OCI-LY1 (cell line): ENCODE data around the gene DAND5.

ENCODE experiments used
- H2AFZ ChIP-seq: fragments of 200-600 bp; sonication (generic), shearing (Covaris generic); 2 replicates; pipeline ENCODE4 v1.6.0; 2014; ENCODE audit warnings: antibody characterized with exemption, mild to moderate bottlenecking, low read length
- H3F3A ChIP-seq: fragments of 200-600 bp; sonication (generic), shearing (Covaris generic); 2 replicates; pipeline ENCODE4 v1.6.0; 2014; ENCODE audit warnings: mild to moderate bottlenecking, antibody characterized with exemption, low read length, moderate library complexity; ENCODE audit not compliant: insufficient read depth
- H3K27ac ChIP-seq: fragments of 200-600 bp; sonication (generic); 2 replicates; pipeline ENCODE4 v1.5.1; 2014; ENCODE audit warnings: low read length, mixed run types, mild to moderate bottlenecking, low read depth; ENCODE audit not compliant: poor library complexity, severe bottlenecking
- H3K27me3 ChIP-seq: fragments of 200-600 bp; sonication (generic); 2 replicates; pipeline ENCODE4 v1.6.0; 2014; ENCODE audit warnings: antibody characterized with exemption, mild to moderate bottlenecking, low read length, moderate library complexity; ENCODE audit not compliant: insufficient read depth
- H3K36me3 ChIP-seq: fragments of 200-600 bp; sonication (generic); 2 replicates; pipeline ENCODE4 v1.6.1; 2014; ENCODE audit warnings: mild to moderate bottlenecking, antibody characterized with exemption, low read length, moderate library complexity, mixed read lengths; ENCODE audit not compliant: insufficient read depth
- H3K4me1 ChIP-seq: fragments of 200-600 bp; sonication (generic); 2 replicates; pipeline ENCODE4 v1.5.1; 2014; ENCODE audit warnings: mild to moderate bottlenecking, low read length, moderate library complexity; ENCODE audit not compliant: insufficient read depth, severe bottlenecking
- H3K4me2 ChIP-seq: fragments of 200-600 bp; sonication (generic), shearing (Covaris generic); 2 replicates; pipeline ENCODE4 v1.6.1; 2014; ENCODE audit warnings: low read length
- H3K4me3 ChIP-seq: fragments of 200-600 bp; sonication (generic); 2 replicates; pipeline ENCODE4 v1.5.1; 2014; ENCODE audit warnings: low read length, low read depth, mild to moderate bottlenecking, mixed read lengths; ENCODE audit not compliant: poor library complexity, severe bottlenecking
- H3K79me2 ChIP-seq: fragments of 200-600 bp; shearing (Covaris generic); 2 replicates; pipeline ENCODE4 v1.6.1; 2016; ENCODE audit warnings: mixed run types, low read length, mixed read lengths; ENCODE audit not compliant: insufficient read depth
- H3K9ac ChIP-seq: fragments of 200-600 bp; sonication (generic), shearing (Covaris generic); 2 replicates; pipeline ENCODE4 v1.6.1; 2014; ENCODE audit warnings: mild to moderate bottlenecking, low read length, mixed read lengths
- H3K9me2 ChIP-seq: fragments of 200-600 bp; sonication (generic), shearing (Covaris generic); 2 replicates; pipeline ENCODE4 v1.6.1; 2014; ENCODE audit warnings: low read depth, mild to moderate bottlenecking, low read length, mixed read lengths
- H3K9me3 ChIP-seq: fragments of 200-600 bp; shearing (Covaris generic); 2 replicates; pipeline ENCODE4 v1.6.1; 2014; ENCODE audit warnings: low read length, mixed read lengths
- H4K20me1 ChIP-seq: fragments of 200-600 bp; sonication (generic), shearing (Covaris generic); 2 replicates; pipeline ENCODE4 v1.6.0; 2016; ENCODE audit warnings: mild to moderate bottlenecking, low read length; ENCODE audit not compliant: insufficient read depth
- EZH2 ChIP-seq: fragments of 200-600 bp; sonication (generic), shearing (Covaris generic); IDR thresholded peaks from 2 replicates; pipeline ENCODE4 v1.8.0; 2017; ENCODE audit warnings: borderline replicate concordance, mixed run types, mild to moderate bottlenecking, antibody characterized with exemption, low read length, moderate library complexity, mixed read lengths
- TF ChIP-seq, protein P1 (sequence below): fragments of 200-600 bp; sonication (generic), shearing (Covaris generic); IDR thresholded peaks from 2 replicates; pipeline ENCODE4 v1.5.1; 2017; ENCODE audit warnings: mild to moderate bottlenecking, antibody characterized with exemption, low read length, moderate library complexity, mixed read lengths

DAND5 gene

DNA sequence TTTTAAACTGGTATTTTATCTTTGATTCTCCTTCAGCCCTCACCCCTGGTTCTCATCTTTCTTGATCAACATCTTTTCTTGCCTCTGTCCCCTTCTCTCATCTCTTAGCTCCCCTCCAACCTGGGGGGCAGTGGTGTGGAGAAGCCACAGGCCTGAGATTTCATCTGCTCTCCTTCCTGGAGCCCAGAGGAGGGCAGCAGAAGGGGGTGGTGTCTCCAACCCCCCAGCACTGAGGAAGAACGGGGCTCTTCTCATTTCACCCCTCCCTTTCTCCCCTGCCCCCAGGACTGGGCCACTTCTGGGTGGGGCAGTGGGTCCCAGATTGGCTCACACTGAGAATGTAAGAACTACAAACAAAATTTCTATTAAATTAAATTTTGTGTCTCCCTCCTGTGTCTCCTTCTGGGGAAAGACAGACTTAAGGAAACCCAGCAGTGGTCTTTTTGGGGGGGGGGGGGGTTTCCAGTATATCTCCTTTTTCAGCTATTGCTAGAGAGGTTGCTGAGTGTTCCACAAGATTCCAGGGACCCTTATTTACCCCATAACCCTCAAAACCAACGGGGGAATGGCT, 25.2 kb upstream of the DAND5 start:
- Histone ChIP-seq H3K36me3 (peaks cover 88% of the 10 kb centered on the region), H2AFZ (no peak overlapping the region), H4K20me1 (0 out of 2 replicates have a peak, but pooled peaks cover 3% of the 10 kb centered on the region), H3K79me2 (peaks cover 32% of the 10 kb centered on the region), H3K27ac (peak overlapping the region; percentile 78), H3K9ac (no peak overlapping the region), H3K4me1 (peaks cover 68% of the 10 kb centered on the region), H3K9me2 (no peaks in the 10 kb centered on the region), H3K9me3 (no peaks in the 10 kb centered on the region), H3F3A (peaks cover 31% of the 10 kb centered on the region), H3K4me3 (no peak overlapping the region), H3K27me3 (no peaks in the 10 kb centered on the region), H3K4me2 (peak overlapping the region; percentile 15)
- TF ChIP-seq, protein P1, sequence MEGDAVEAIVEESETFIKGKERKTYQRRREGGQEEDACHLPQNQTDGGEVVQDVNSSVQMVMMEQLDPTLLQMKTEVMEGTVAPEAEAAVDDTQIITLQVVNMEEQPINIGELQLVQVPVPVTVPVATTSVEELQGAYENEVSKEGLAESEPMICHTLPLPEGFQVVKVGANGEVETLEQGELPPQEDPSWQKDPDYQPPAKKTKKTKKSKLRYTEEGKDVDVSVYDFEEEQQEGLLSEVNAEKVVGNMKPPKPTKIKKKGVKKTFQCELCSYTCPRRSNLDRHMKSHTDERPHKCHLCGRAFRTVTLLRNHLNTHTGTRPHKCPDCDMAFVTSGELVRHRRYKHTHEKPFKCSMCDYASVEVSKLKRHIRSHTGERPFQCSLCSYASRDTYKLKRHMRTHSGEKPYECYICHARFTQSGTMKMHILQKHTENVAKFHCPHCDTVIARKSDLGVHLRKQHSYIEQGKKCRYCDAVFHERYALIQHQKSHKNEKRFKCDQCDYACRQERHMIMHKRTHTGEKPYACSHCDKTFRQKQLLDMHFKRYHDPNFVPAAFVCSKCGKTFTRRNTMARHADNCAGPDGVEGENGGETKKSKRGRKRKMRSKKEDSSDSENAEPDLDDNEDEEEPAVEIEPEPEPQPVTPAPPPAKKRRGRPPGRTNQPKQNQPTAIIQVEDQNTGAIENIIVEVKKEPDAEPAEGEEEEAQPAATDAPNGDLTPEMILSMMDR: no peak
- no peak for TF ChIP-seq EZH2

DNA sequence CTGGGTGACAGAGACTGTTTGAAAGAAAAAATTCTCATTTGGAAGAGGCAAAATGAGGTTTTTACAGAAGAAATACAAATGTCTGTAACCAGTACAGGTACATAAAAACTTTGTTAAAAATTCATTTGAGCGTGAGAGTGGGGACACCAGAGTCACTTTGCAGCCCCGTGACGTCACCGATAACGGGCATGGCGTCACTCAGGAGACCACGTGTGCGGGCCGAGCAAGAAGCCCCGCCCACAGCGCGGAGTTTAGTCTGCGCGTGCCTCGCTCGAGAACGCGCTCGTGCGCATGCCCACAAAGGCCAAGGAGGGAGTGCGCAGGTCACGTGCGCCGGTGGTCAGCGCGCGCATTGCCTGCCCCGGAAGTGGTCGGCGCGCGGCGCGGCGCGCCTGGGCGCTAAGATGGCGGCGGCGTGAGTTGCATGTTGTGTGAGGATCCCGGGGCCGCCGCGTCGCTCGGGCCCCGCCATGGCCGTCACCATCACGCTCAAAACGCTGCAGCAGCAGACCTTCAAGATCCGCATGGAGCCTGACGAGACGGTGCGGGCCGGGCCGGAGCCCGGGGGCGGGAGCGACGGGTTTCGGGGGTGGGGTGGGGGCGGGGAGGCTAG, 23.8 kb upstream of the DAND5 start, which contains the start of gene RAD23A:
Gene RAD23A, plus strand, starts transcription at position 384 of the 613 bp plus-strand sequence. Its CDS starts 87 bp downstream, at position 471.
- Histone ChIP-seq H3K27me3 (no peaks in the 10 kb centered on the region), H3K4me1 (peaks cover 55% of the 10 kb centered on the region), H3K27ac (peak within 1 kb of the TSS; percentile 78), H3K4me3 (peak within 1 kb of the TSS; percentile 97), H3K9me2 (no peaks in the 10 kb centered on the region), H3F3A (peaks cover 17% of the 10 kb centered on the region), H4K20me1 (no peaks in the 10 kb centered on the region), H2AFZ (no peak within 1 kb of the TSS), H3K9ac (peak within 1 kb of the TSS; percentile 99), H3K4me2 (peak within 1 kb of the TSS; percentile 90), H3K9me3 (no peaks in the 10 kb centered on the region), H3K79me2 (peaks cover 18% of the 10 kb centered on the region), H3K36me3 (peaks cover 87% of the 10 kb centered on the region)
- TF ChIP-seq, protein P1: no peak

DNA sequence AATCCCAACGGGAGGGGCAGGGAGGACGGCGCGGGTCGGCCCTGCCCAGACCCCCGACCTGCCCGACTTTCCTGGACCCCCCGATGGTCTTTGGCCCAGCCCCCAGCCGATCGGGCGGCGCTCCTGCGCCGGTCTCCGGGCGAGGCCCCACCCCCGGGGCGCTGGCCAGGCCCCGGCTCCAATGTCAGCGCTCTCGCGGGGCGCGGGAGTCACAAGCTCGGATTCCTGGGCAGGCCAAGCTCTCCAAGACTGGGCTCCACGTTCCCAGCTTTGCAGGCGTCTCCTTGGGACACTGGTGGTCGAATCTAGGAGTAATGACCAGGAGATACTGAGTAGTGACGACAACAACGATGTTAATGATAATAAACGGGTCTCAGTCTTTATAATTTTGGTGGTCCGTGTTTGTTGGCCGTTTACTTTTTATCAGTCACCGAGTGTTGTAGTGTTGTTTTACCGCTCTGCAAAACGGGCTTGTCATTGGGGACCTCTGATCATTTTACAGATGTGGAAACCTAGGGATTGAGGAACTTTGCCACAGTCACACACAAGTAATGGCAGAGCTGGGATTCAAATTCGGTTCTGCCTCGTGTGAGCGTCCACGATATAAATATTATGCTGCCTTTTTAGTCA, 23.2 kb upstream of the DAND5 start:
- H3K27ac ChIP-seq: peak overlapping the region; percentile 65
- no peaks in the 10 kb centered on the region for H4K20me1 ChIP-seq
- no peaks in the 10 kb centered on the region for H3K27me3 ChIP-seq
- TF ChIP-seq EZH2: no peak
- TF ChIP-seq, protein P1: no peak
- no peak overlapping the region for H2AFZ ChIP-seq
- peaks cover 18% of the 10 kb centered on the region for H3K79me2 ChIP-seq
- H3F3A ChIP-seq: peaks cover 11% of the 10 kb centered on the region
- H3K9me3 ChIP-seq: no peaks in the 10 kb centered on the region
- H3K9me2 ChIP-seq: no peaks in the 10 kb centered on the region
- peak overlapping the region; percentile 97 for H3K4me3 ChIP-seq
- H3K9ac ChIP-seq: peak overlapping the region; percentile 99
- H3K4me1 ChIP-seq: peaks cover 48% of the 10 kb centered on the region
- H3K4me2 ChIP-seq: peak overlapping the region; percentile 90
- peaks cover 87% of the 10 kb centered on the region for H3K36me3 ChIP-seq
